Osteocyte (in vitro differentiated cells): ENCODE measurements around the gene SUPT4H1. TPM values are rescaled to one million over a fixed set of nuclear protein-coding genes. Genes with fewer than 3 reads are reported as not detected.

Experiments used
- DNase-seq: peaks from one replicate; pipeline ENCODE4 v3.0.0; 2021; ENCODE audit warnings: mixed read lengths; ENCODE audit not compliant: unreplicated experiment; ENCODE audit errors: extremely low spot score
- H3K27ac Mint-ChIP-seq: one replicate; pipeline ENCODE4 v1.8.0; 2021; ENCODE audit warnings: mild to moderate bottlenecking, mixed read lengths; ENCODE audit not compliant: unreplicated experiment
- H3K27me3 Mint-ChIP-seq: one replicate; pipeline ENCODE4 v1.8.0; 2021; ENCODE audit warnings: mixed read lengths; ENCODE audit not compliant: unreplicated experiment
- H3K36me3 Mint-ChIP-seq: one replicate; pipeline ENCODE4 v1.8.0; 2021; ENCODE audit warnings: mixed read lengths; ENCODE audit not compliant: unreplicated experiment
- H3K4me1 Mint-ChIP-seq: one replicate; pipeline ENCODE4 v1.8.0; 2021; ENCODE audit warnings: mixed read lengths; ENCODE audit not compliant: unreplicated experiment
- H3K4me3 Mint-ChIP-seq: one replicate; pipeline ENCODE4 v1.8.0; 2021; ENCODE audit warnings: mild to moderate bottlenecking, moderate library complexity, mixed read lengths; ENCODE audit not compliant: unreplicated experiment
- H3K9me3 Mint-ChIP-seq: one replicate; pipeline ENCODE4 v1.8.0; 2021; ENCODE audit warnings: mixed read lengths; ENCODE audit not compliant: unreplicated experiment
- CTCF ChIP-seq: fragments of 200-600 bp; sonication (generic); IDR thresholded peaks from 2 replicates; pipeline ENCODE4 v1.5.0; 2021; ENCODE audit warnings: antibody characterized with exemption, mild to moderate bottlenecking, moderate library complexity
- total RNA-seq: library from RNA; stranded (reverse); gene quantifications from 2 replicates; pipeline ENCODE4 v1.2.1, GENCODE V29; 2021

SUPT4H1 gene
- total RNA-seq, 1 donor from 2014 or later, result 77.0 TPM

- no peaks in the 10 kb centered on the region for H3K36me3 Mint-ChIP-seq
- no peak for DNase-seq
- H3K9me3 Mint-ChIP-seq, result no peaks in the 10 kb centered on the region
- H3K27me3 Mint-ChIP-seq, result peaks cover 58% of the 10 kb centered on the region
- no peak overlapping the region for H3K27ac Mint-ChIP-seq
- TF ChIP-seq CTCF, result no peak
- no peaks in the 10 kb centered on the region for H3K4me1 Mint-ChIP-seq
- no peak overlapping the region for H3K4me3 Mint-ChIP-seq
Observed at GRCh38 chr17:58396173-58396572, 44.2 kb upstream of the SUPT4H1 start.

- DNase-seq, result no peak
- Mint-ChIP-seq H3K27ac (no peak overlapping the region), H3K27me3 (peaks cover 64% of the 10 kb centered on the region), H3K4me1 (no peaks in the 10 kb centered on the region), H3K4me3 (no peak overlapping the region), H3K9me3 (no peaks in the 10 kb centered on the region), H3K36me3 (no peaks in the 10 kb centered on the region)
- no peak for TF ChIP-seq CTCF
Observed at GRCh38 chr17:58394534-58395223, 42.7 kb upstream of the SUPT4H1 start.

GRCh38 chr17:58391302-58391984 lies 39.4 kb upstream of the SUPT4H1 start:
- no peaks in the 10 kb centered on the region for H3K9me3 Mint-ChIP-seq
- no peaks in the 10 kb centered on the region for H3K36me3 Mint-ChIP-seq
- no peaks in the 10 kb centered on the region for H3K4me1 Mint-ChIP-seq
- no peak overlapping the region for H3K27ac Mint-ChIP-seq
- no peak overlapping the region for H3K4me3 Mint-ChIP-seq
- peaks cover 51% of the 10 kb centered on the region for H3K27me3 Mint-ChIP-seq
- TF ChIP-seq CTCF, result no peak
- DNase-seq, result no peak

- Mint-ChIP-seq H3K4me1 (no peaks in the 10 kb centered on the region), H3K27me3 (peaks cover 47% of the 10 kb centered on the region), H3K27ac (no peak overlapping the region), H3K36me3 (no peaks in the 10 kb centered on the region), H3K4me3 (no peak overlapping the region), H3K9me3 (no peaks in the 10 kb centered on the region)
- DNase-seq, result no peak
- no peak for TF ChIP-seq CTCF
Observed at GRCh38 chr17:58390884-58391283, 38.9 kb upstream of the SUPT4H1 start.

GRCh38 chr17:58388302-58389190 lies 36.5 kb upstream of the SUPT4H1 start:
- Mint-ChIP-seq H3K9me3 (no peaks in the 10 kb centered on the region), H3K27me3 (peaks cover 38% of the 10 kb centered on the region), H3K27ac (no peak overlapping the region), H3K36me3 (no peaks in the 10 kb centered on the region), H3K4me1 (no peaks in the 10 kb centered on the region), H3K4me3 (no peak overlapping the region)
- TF ChIP-seq CTCF, result no peak
- DNase-seq, result no peak
